Neural cell (in vitro differentiated cells): Measurements from ENCODE around the gene ZNF775. TPM values are rescaled to one million over a fixed set of nuclear protein-coding genes. Genes with fewer than 3 reads are reported as not detected.

Experiments used
- H2AFZ ChIP-seq: fragments of 200-600, 300-800 bp; sonication (generic), shearing (Covaris generic); 2 replicates; pipeline ENCODE4 v1.6.0; 2014; ENCODE audit warnings: low read depth, mild to moderate bottlenecking, antibody characterized with exemption, low read length, moderate library complexity
- H3F3A ChIP-seq: fragments of 200-600 bp; shearing (Covaris generic); 2 replicates; pipeline ENCODE4 v1.6.1; 2016; ENCODE audit warnings: mild to moderate bottlenecking, moderate library complexity, mixed read lengths, antibody characterized with exemption, low read length; ENCODE audit not compliant: insufficient read depth, poor library complexity, severe bottlenecking
- H3K27ac ChIP-seq: fragments of 200-600, 300-800 bp; sonication (generic), shearing (Covaris generic); 2 replicates; pipeline ENCODE4 v1.5.1; 2014; ENCODE audit warnings: mild to moderate bottlenecking, low read length, moderate library complexity
- H3K27me3 ChIP-seq: fragments of 300-800, 200-600 bp; sonication (generic), shearing (Covaris generic); 2 replicates; pipeline ENCODE4 v1.6.0; 2014; ENCODE audit warnings: mild to moderate bottlenecking, low read depth, low read length, moderate library complexity; ENCODE audit not compliant: insufficient read depth
- H3K36me3 ChIP-seq: fragments of 300-800, 200-600 bp; sonication (generic), shearing (Covaris generic); 2 replicates; pipeline ENCODE4 v1.5.1; 2014; ENCODE audit warnings: mild to moderate bottlenecking, antibody characterized with exemption, low read length, moderate library complexity; ENCODE audit not compliant: insufficient read depth
- H3K4me2 ChIP-seq: fragments of 300-800, 200-600 bp; sonication (generic), shearing (Covaris generic); 2 replicates; pipeline ENCODE4 v1.6.0; 2014; ENCODE audit warnings: mild to moderate bottlenecking, low read length
- H3K4me3 ChIP-seq: fragments of 300-800, 200-600 bp; sonication (generic), shearing (Covaris generic); 2 replicates; pipeline ENCODE4 v1.5.1; 2014; ENCODE audit warnings: mild to moderate bottlenecking, low read length, moderate library complexity
- H3K79me2 ChIP-seq: fragments of 200-600 bp; shearing (Covaris generic); replicated peaks from 2 replicates; pipeline ENCODE4 v1.6.0; 2014; ENCODE audit warnings: mild to moderate bottlenecking, low read length, moderate library complexity; ENCODE audit not compliant: insufficient read depth
- H3K9ac ChIP-seq: fragments of 300-800, 200-600 bp; sonication (generic), shearing (Covaris generic); 2 replicates; pipeline ENCODE4 v1.6.1; 2016; ENCODE audit warnings: mild to moderate bottlenecking, low read length, mixed read lengths
- H3K9me2 ChIP-seq: fragments of 200-600 bp; shearing (Covaris generic); 2 replicates; pipeline ENCODE4 v1.6.1; 2016; ENCODE audit warnings: mild to moderate bottlenecking, low read length, mixed read lengths; ENCODE audit not compliant: insufficient read depth
- H3K9me3 ChIP-seq: fragments of 200-600, 300-800 bp; sonication (generic), shearing (Covaris generic); 2 replicates; pipeline ENCODE4 v1.6.1; 2016; ENCODE audit warnings: mild to moderate bottlenecking, mixed run types, low read length, moderate library complexity, mixed read lengths
- H4K20me1 ChIP-seq: fragments of 200-600 bp; shearing (Covaris generic); 2 replicates; pipeline ENCODE4 v1.6.1; 2016; ENCODE audit warnings: mild to moderate bottlenecking, mixed run types; ENCODE audit not compliant: insufficient read depth
- CTCF ChIP-seq: fragments of 450-650 bp; IDR thresholded peaks from 2 replicates; pipeline ENCODE4 v1.5.1; 2014; ENCODE audit warnings: antibody characterized with exemption, mild to moderate bottlenecking, moderate library complexity; ENCODE audit not compliant: poor library complexity, severe bottlenecking
- EP300 ChIP-seq: fragments of 450-650 bp; conservative IDR thresholded peaks from 2 replicates; pipeline ENCODE4 v1.6.1; 2014; ENCODE audit warnings: antibody characterized with exemption, mild to moderate bottlenecking, moderate library complexity; ENCODE audit not compliant: poor library complexity, severe bottlenecking
- EZH2 ChIP-seq: fragments of 200-600, 300-800 bp; shearing (Covaris generic), sonication (generic); IDR thresholded peaks from 2 replicates; pipeline ENCODE4 v1.6.1; 2014; ENCODE audit warnings: antibody characterized with exemption, low read length, borderline replicate concordance, mild to moderate bottlenecking; ENCODE audit not compliant: insufficient read depth, poor library complexity, severe bottlenecking
- MXI1 ChIP-seq: fragments of 450-650 bp; conservative IDR thresholded peaks from 2 replicates; pipeline ENCODE4 v1.6.1; 2014; ENCODE audit warnings: antibody characterized with exemption, mild to moderate bottlenecking; ENCODE audit not compliant: poor library complexity, severe bottlenecking
- POLR2AphosphoS5 ChIP-seq: IDR thresholded peaks from 2 replicates; pipeline ENCODE4 v1.6.1; 2012
- RAD21 ChIP-seq: fragments of 450-650 bp; conservative IDR thresholded peaks from 2 replicates; pipeline ENCODE4 v1.6.1; 2014; ENCODE audit warnings: antibody characterized with exemption, mild to moderate bottlenecking, moderate library complexity
- SMC3 ChIP-seq: fragments of 450-650 bp; conservative IDR thresholded peaks from 2 replicates; pipeline ENCODE4 v1.6.1; 2014; ENCODE audit warnings: antibody characterized with exemption, mild to moderate bottlenecking, moderate library complexity; ENCODE audit not compliant: poor library complexity
- TAF1 ChIP-seq: IDR thresholded peaks from 2 replicates; pipeline ENCODE4 v1.6.1; 2012; ENCODE audit warnings: low read depth
- polyA plus RNA-seq: library from polyadenylated mRNA; depleted of rRNA; stranded (reverse); fragments of >200 nt; gene quantifications from 2 replicates; pipeline ENCODE4 v1.2.3, GENCODE V29; 2014
- TF ChIP-seq, protein P1 (sequence below): IDR thresholded peaks from 2 replicates; pipeline ENCODE4 v1.6.1; 2012; ENCODE audit warnings: borderline replicate concordance

ZNF775 gene
- polyA plus RNA-seq, 1 donor from 2014 or later, result 16.8 TPM

- H3K27ac ChIP-seq, result no peak overlapping the region
- no peaks in the 10 kb centered on the region for H3K79me2 ChIP-seq
- H2AFZ ChIP-seq, result no peak overlapping the region
- no peaks in the 10 kb centered on the region for H3K9me2 ChIP-seq
- H4K20me1 ChIP-seq, result no peaks in the 10 kb centered on the region
- no peak overlapping the region for H3K9ac ChIP-seq
- no peaks in the 10 kb centered on the region for H3K9me3 ChIP-seq
- no peaks in the 10 kb centered on the region for H3K27me3 ChIP-seq
- H3F3A ChIP-seq, result no peaks in the 10 kb centered on the region
- TF ChIP-seq TAF1 (no peak), SMC3 (no peak), EP300 (no peak), EZH2 (no peak), POLR2AphosphoS5 (no peak), CTCF (no peak), MXI1 (no peak), RAD21 (no peak)
- TF ChIP-seq, protein P1, sequence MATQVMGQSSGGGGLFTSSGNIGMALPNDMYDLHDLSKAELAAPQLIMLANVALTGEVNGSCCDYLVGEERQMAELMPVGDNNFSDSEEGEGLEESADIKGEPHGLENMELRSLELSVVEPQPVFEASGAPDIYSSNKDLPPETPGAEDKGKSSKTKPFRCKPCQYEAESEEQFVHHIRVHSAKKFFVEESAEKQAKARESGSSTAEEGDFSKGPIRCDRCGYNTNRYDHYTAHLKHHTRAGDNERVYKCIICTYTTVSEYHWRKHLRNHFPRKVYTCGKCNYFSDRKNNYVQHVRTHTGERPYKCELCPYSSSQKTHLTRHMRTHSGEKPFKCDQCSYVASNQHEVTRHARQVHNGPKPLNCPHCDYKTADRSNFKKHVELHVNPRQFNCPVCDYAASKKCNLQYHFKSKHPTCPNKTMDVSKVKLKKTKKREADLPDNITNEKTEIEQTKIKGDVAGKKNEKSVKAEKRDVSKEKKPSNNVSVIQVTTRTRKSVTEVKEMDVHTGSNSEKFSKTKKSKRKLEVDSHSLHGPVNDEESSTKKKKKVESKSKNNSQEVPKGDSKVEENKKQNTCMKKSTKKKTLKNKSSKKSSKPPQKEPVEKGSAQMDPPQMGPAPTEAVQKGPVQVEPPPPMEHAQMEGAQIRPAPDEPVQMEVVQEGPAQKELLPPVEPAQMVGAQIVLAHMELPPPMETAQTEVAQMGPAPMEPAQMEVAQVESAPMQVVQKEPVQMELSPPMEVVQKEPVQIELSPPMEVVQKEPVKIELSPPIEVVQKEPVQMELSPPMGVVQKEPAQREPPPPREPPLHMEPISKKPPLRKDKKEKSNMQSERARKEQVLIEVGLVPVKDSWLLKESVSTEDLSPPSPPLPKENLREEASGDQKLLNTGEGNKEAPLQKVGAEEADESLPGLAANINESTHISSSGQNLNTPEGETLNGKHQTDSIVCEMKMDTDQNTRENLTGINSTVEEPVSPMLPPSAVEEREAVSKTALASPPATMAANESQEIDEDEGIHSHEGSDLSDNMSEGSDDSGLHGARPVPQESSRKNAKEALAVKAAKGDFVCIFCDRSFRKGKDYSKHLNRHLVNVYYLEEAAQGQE, result no peak
- no peak overlapping the region for H3K4me2 ChIP-seq
- no peaks in the 10 kb centered on the region for H3K36me3 ChIP-seq
- H3K4me3 ChIP-seq, result no peak overlapping the region
Observed at GRCh38 chr7:150412518-150413488, 33.7 kb downstream of the ZNF775 start.

DNA sequence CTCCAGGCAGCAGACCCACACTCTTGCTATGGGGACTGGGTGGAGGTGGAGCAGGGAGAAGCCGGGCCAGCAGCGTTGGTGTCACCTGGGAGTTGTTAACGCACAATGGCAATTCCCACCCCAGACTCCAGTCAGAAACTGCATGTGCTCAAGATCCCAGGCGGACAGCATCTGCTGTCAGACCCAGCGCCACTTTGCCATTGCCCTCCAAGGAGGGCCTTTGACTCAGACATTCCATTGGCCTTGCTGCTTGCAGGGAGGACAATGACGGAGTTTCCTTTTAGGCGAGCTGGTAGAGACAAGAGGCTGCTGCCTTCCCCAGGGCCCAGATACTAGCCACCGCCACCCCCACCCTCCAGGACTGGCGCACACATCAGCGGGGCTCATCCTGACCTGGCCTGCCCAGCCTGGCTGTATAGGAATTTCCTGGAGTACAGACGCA, 34.5 kb downstream of the ZNF775 start:
- Histone ChIP-seq H3K4me3 (no peak overlapping the region), H3K9me3 (no peaks in the 10 kb centered on the region), H3K9ac (no peak overlapping the region), H4K20me1 (no peaks in the 10 kb centered on the region), H3K9me2 (no peaks in the 10 kb centered on the region), H3K27me3 (no peaks in the 10 kb centered on the region), H2AFZ (no peak overlapping the region), H3K36me3 (no peaks in the 10 kb centered on the region), H3K4me2 (no peak overlapping the region), H3K79me2 (no peaks in the 10 kb centered on the region), H3K27ac (no peak overlapping the region), H3F3A (no peaks in the 10 kb centered on the region)
- TF ChIP-seq CTCF (no peak), SMC3 (no peak), RAD21 (no peak)
- TF ChIP-seq, protein P1, result no peak
